A375 (cell line): Measurements from ENCODE around the gene TMEM52B. TPM values are rescaled to one million over a fixed set of nuclear protein-coding genes. Genes with fewer than 3 reads are reported as not detected.

Source experiments
- total RNA-seq: library from RNA; depleted of rRNA; stranded (reverse); fragments of >200 nt; shearing (Covaris generic); gene quantifications from 2 replicates; pipeline ENCODE4 v1.2.3, GENCODE V29; 2014; rRNA removed

Gene TMEM52B
- total RNA-seq, result 0.04 and 0.08 TPM in 2 replicates

GRCh38 chr12:10178821-10179220 lies at the start of gene TMEM52B:
Gene TMEM52B, plus strand, starts transcription at chr12:10179032. Its CDS starts 543 bp downstream, at chr12:10179575.

GRCh38 chr12:10130042-10130441 lies 48.8 kb upstream of the TMEM52B start, which contains the start of gene CLEC7A:
Gene CLEC7A, minus strand, starts transcription at chr12:10130199. Its CDS starts 117 bp downstream, at chr12:10130082.

GRCh38 chr12:10171973-10172728 lies 6.7 kb upstream of the TMEM52B start, which contains the start of gene OLR1:
Gene OLR1, minus strand, starts transcription at chr12:10172132. Its CDS starts 55 bp downstream, at chr12:10172077.

GRCh38 chr12:10212739-10213131 lies 33.9 kb downstream of the TMEM52B start, which contains the start of gene GABARAPL1:
Gene GABARAPL1, plus strand, starts transcription at chr12:10212877. Its CDS starts 253 bp downstream, at chr12:10213130.

Other genes starting within 250 kb of the TMEM52B start
- gene CLEC2A, start 246.7 kb upstream of the TMEM52B start, total RNA-seq, result not detected in 2 replicates
- not detected in 2 replicates for gene CLEC12A, start 207.6 kb upstream of the TMEM52B start, total RNA-seq
- gene CLEC1B, start 179.9 kb upstream of the TMEM52B start, total RNA-seq, result not detected in 2 replicates
- gene CLEC12B, start 168.4 kb upstream of the TMEM52B start, total RNA-seq, result not detected in 2 replicates
- gene CLEC9A, start 148.3 kb upstream of the TMEM52B start, total RNA-seq, result not detected in 2 replicates
- gene CLEC1A, start 80.0 kb upstream of the TMEM52B start, total RNA-seq, result not detected in 2 replicates
- gene CLEC7A, start 48.8 kb upstream of the TMEM52B start, total RNA-seq, result not detected in 2 replicates
- not detected in 2 replicates for gene OLR1, start 6.9 kb upstream of the TMEM52B start, total RNA-seq
- 22.8 and 32.0 TPM in 2 replicates for gene GABARAPL1, start 33.8 kb downstream of the TMEM52B start, total RNA-seq
- not detected in 2 replicates for gene KLRD1, start 128.8 kb downstream of the TMEM52B start, total RNA-seq
- gene KLRK1, start 211.0 kb downstream of the TMEM52B start, total RNA-seq, result 0.21 and 0.98 TPM in 2 replicates
- gene KLRC4, start 230.7 kb downstream of the TMEM52B start, total RNA-seq, result not detected in 2 replicates
- gene KLRC3, start 241.6 kb downstream of the TMEM52B start, total RNA-seq, result 0.60 TPM in 1 of 2 replicates, not detected in the other